Loucy (cell line): ENCODE data around the gene BCL2.

Source experiments
- H2AFZ ChIP-seq: fragments of 200-600 bp; sonication (generic); 2 replicates; pipeline ENCODE4 v1.6.0; 2016; ENCODE audit warnings: antibody characterized with exemption, mild to moderate bottlenecking, low read length, moderate library complexity
- H3F3A ChIP-seq: fragments of 200-600 bp; 2 replicates; pipeline ENCODE4 v1.6.0; 2016; ENCODE audit warnings: antibody characterized with exemption, low read depth, mild to moderate bottlenecking
- H3K27me3 ChIP-seq: fragments of 200-600 bp; sonication (generic); 2 replicates; pipeline ENCODE4 v1.6.1; 2014; ENCODE audit warnings: low read length, mild to moderate bottlenecking; ENCODE audit not compliant: insufficient read depth, poor library complexity, severe bottlenecking
- H3K36me3 ChIP-seq: fragments of 200-600 bp; sonication (generic); 2 replicates; pipeline ENCODE4 v1.6.1; 2016; ENCODE audit warnings: low read length; ENCODE audit not compliant: insufficient read depth
- H3K4me1 ChIP-seq: fragments of 200-600 bp; sonication (generic); 2 replicates; pipeline ENCODE4 v1.5.1; 2014; ENCODE audit warnings: low read length, mild to moderate bottlenecking; ENCODE audit not compliant: insufficient read depth, poor library complexity, severe bottlenecking
- H3K4me2 ChIP-seq: fragments of 200-600 bp; sonication (generic); 2 replicates; pipeline ENCODE4 v1.6.0; 2014; ENCODE audit warnings: antibody characterized with exemption, low read length, low read depth, mild to moderate bottlenecking; ENCODE audit not compliant: poor library complexity, severe bottlenecking
- H3K4me3 ChIP-seq: fragments of 200-600 bp; sonication (generic); 2 replicates; pipeline ENCODE4 v1.5.1; 2014; ENCODE audit warnings: low read length, mild to moderate bottlenecking, mixed read lengths; ENCODE audit not compliant: poor library complexity, severe bottlenecking
- H3K79me2 ChIP-seq: fragments of 200-600 bp; sonication (generic); 2 replicates; pipeline ENCODE4 v1.6.1; 2014; ENCODE audit warnings: low read length; ENCODE audit not compliant: insufficient read depth
- H3K9ac ChIP-seq: fragments of 200-600 bp; sonication (generic); 2 replicates; pipeline ENCODE4 v1.6.0; 2014; ENCODE audit warnings: mild to moderate bottlenecking, low read depth, low read length, moderate library complexity; ENCODE audit not compliant: poor library complexity, severe bottlenecking
- H3K9me2 ChIP-seq: fragments of 200-600 bp; sonication (generic); replicated peaks from 2 replicates; pipeline ENCODE4 v1.6.1; 2016; ENCODE audit warnings: low read depth, low read length, mixed read lengths
- H3K9me3 ChIP-seq: fragments of 200-600 bp; sonication (generic); 2 replicates; pipeline ENCODE4 v1.6.1; 2014; ENCODE audit warnings: mild to moderate bottlenecking, antibody characterized with exemption, low read length, low read depth; ENCODE audit not compliant: insufficient read depth
- H4K20me1 ChIP-seq: fragments of 200-600 bp; sonication (generic); 2 replicates; pipeline ENCODE4 v1.6.0; 2014; ENCODE audit warnings: antibody characterized with exemption, low read length, mild to moderate bottlenecking; ENCODE audit not compliant: insufficient read depth, poor library complexity, severe bottlenecking
- CTCF ChIP-seq: fragments of 200-600 bp; sonication (generic); conservative IDR thresholded peaks from 2 replicates; pipeline ENCODE4 v1.5.1; 2014; ENCODE audit warnings: mild to moderate bottlenecking, antibody characterized with exemption, low read length
- EZH2phosphoT487 ChIP-seq: fragments of 200-600 bp; IDR thresholded peaks from 2 replicates; pipeline ENCODE4 v1.6.1; 2018; ENCODE audit warnings: antibody characterized with exemption, mild to moderate bottlenecking, moderate library complexity, borderline replicate concordance

The BCL2 gene

GRCh38 chr18:63089041-63089440 lies 230.5 kb downstream of the BCL2 start:
- H3K4me1 ChIP-seq: peaks cover 16% of the 10 kb centered on the region

GRCh38 chr18:63088262-63088661 lies 231.3 kb downstream of the BCL2 start:
- H3K27me3 ChIP-seq: no peaks in the 10 kb centered on the region
- no peaks in the 10 kb centered on the region for H3K9me3 ChIP-seq
- H3F3A ChIP-seq: no peaks in the 10 kb centered on the region
- no peak overlapping the region for H2AFZ ChIP-seq
- H3K9ac ChIP-seq: no peak overlapping the region
- no peak overlapping the region for H3K4me2 ChIP-seq
- no peak overlapping the region for H3K4me3 ChIP-seq
- no peaks in the 10 kb centered on the region for H3K36me3 ChIP-seq
- H3K9me2 ChIP-seq: no peaks in the 10 kb centered on the region
- H3K79me2 ChIP-seq: no peaks in the 10 kb centered on the region
- no peak for TF ChIP-seq CTCF
- no peak for TF ChIP-seq EZH2phosphoT487
- H3K4me1 ChIP-seq: peaks cover 8% of the 10 kb centered on the region
- H4K20me1 ChIP-seq: no peaks in the 10 kb centered on the region

More at GRCh38 chr18:63089041-63089440, 230.5 kb downstream of the BCL2 start:
- Histone ChIP-seq H3K4me2 (no peak overlapping the region), H3K9ac (no peak overlapping the region), H4K20me1 (no peaks in the 10 kb centered on the region), H3K27me3 (no peaks in the 10 kb centered on the region), H3K36me3 (no peaks in the 10 kb centered on the region), H3K9me3 (no peaks in the 10 kb centered on the region), H3K9me2 (no peaks in the 10 kb centered on the region), H3K4me3 (no peak overlapping the region), H3K79me2 (no peaks in the 10 kb centered on the region), H3F3A (no peaks in the 10 kb centered on the region), H2AFZ (no peak overlapping the region)
- TF ChIP-seq CTCF (no peak), EZH2phosphoT487 (no peak)

- Histone ChIP-seq H3K4me3 (no peak overlapping the region), H3K9ac (no peak overlapping the region), H3F3A (no peaks in the 10 kb centered on the region), H3K27me3 (no peaks in the 10 kb centered on the region), H3K9me3 (no peaks in the 10 kb centered on the region), H3K4me2 (no peak overlapping the region), H3K9me2 (no peaks in the 10 kb centered on the region), H3K79me2 (no peaks in the 10 kb centered on the region), H3K36me3 (no peaks in the 10 kb centered on the region), H2AFZ (no peak overlapping the region), H4K20me1 (no peaks in the 10 kb centered on the region), H3K4me1 (peaks cover 8% of the 10 kb centered on the region)
- TF ChIP-seq EZH2phosphoT487 (no peak), CTCF (no peak)
These were observed 231.9 kb downstream of the BCL2 start for GRCh38 chr18:63087421-63088230.
